HCT116 (cell line): ENCODE data around the gene NEDD4. TPM values are rescaled to one million over a fixed set of nuclear protein-coding genes. Genes with fewer than 3 reads are reported as not detected.

Source experiments
- ATAC-seq: fragments of 200-7000 bp; cut with Tn5 transposase; 2 replicates; pipeline ENCODE4 v1.9.1; 2020; ENCODE audit warnings: mild to moderate bottlenecking, moderate library complexity
- BruUV-seq: library from RNA; stranded (reverse); fragments of 400-500 nt; replicated peaks from 2 replicates; lab custom pipeline; 2021; lab: Mats Ljungman, UMichigan
- CTCF ChIA-PET: fragments of 300-600 bp; sonication (Branson Sonifier 250); formaldehyde crosslinking; loops from one replicate; lab custom pipeline; 2021; ENCODE audit warnings: antibody characterized with exemption; lab: Charles Lee
- POLR2A ChIA-PET: fragments of 300-600, 350-600 bp; sonication (Branson Sonifier 250); formaldehyde crosslinking; loops from one replicate; lab custom pipeline; 2021; ENCODE audit warnings: antibody characterized with exemption; lab: Charles Lee
- RAD21 ChIA-PET, 2 experiments: fragments of 300-600 bp; sonication (Branson Sonifier 250); formaldehyde crosslinking; loops; one replicate each; lab custom pipeline; 2023; ENCODE audit warnings: low total read pairs in 2 of 2; ENCODE audit not compliant: uncharacterized antibody in 2 of 2, unreplicated experiment in 2 of 2, low non-redundant PET in 1 of 2; lab: Charles Lee
- DNase-seq: peaks from one replicate; pipeline ENCODE4 v3.0.0-alpha.2; 2010; ENCODE audit warnings: low read depth, low spot score
- H2AFZ ChIP-seq: fragments of 200-600 bp; shearing (Covaris generic), sonication (generic); 2 replicates; pipeline ENCODE4 v1.6.1; 2017; ENCODE audit warnings: low read depth, mixed run types, mixed read lengths, antibody characterized with exemption, low read length; ENCODE audit not compliant: poor library complexity, severe bottlenecking
- H3K27ac ChIP-seq: 2 replicates; pipeline ENCODE4 v1.5.1; 2012; ENCODE audit warnings: low read depth, low read length
- H3K27me3 ChIP-seq: fragments of 200-600 bp; sonication (generic); 2 replicates; pipeline ENCODE4 v1.6.1; 2016; ENCODE audit warnings: mixed run types, low read length, mixed read lengths; ENCODE audit not compliant: insufficient read depth
- H3K36me3 ChIP-seq, 2 experiments: fragments of 200-500 bp in 1 of 2; fragments of 200-600 bp in 1 of 2; sonication (Bioruptor generic) in 1 of 2; sonication (generic) in 1 of 2; 2 replicates each; pipeline versions ENCODE4 v1.5.1 to v1.6.1; 2014 to 2016; ENCODE audit warnings: low read length in 2 of 2, inconsistent platforms in 1 of 2, mixed read lengths in 1 of 2, mixed run types in 1 of 2; ENCODE audit not compliant: insufficient read depth in 2 of 2, control insufficient read depth in 1 of 2
- H3K4me1 ChIP-seq, 2 experiments: fragments of 200-600 bp in 1 of 2; sonication (generic) in 1 of 2; 2 replicates each; pipeline versions ENCODE4 v1.5.1 to v1.6.1; 2012 to 2017; ENCODE audit warnings: low read length in 2 of 2, inconsistent platforms in 1 of 2, mild to moderate bottlenecking in 1 of 2, mixed read lengths in 1 of 2, mixed run types in 1 of 2, moderate library complexity in 1 of 2; ENCODE audit not compliant: insufficient read depth in 2 of 2, control insufficient read depth in 1 of 2
- H3K4me2 ChIP-seq: fragments of 200-600 bp; sonication (generic); 2 replicates; pipeline ENCODE4 v1.6.1; 2017; ENCODE audit warnings: mixed run types, low read length, mixed read lengths
- H3K4me3 ChIP-seq, 2 experiments: fragments of 200-600 bp in 1 of 2; sonication (generic) in 1 of 2; replicated peaks in 1 of 2; 2 replicates each; pipeline ENCODE4 v1.5.1; 2011 to 2016; ENCODE audit warnings: low read length in 2 of 2, control low read depth in 1 of 2, low read depth in 1 of 2, mild to moderate bottlenecking in 1 of 2, mixed read lengths in 1 of 2, mixed run types in 1 of 2
- H3K79me2 ChIP-seq: fragments of 200-600 bp; sonication (generic); 2 replicates; pipeline ENCODE4 v1.6.1; 2017; ENCODE audit warnings: mild to moderate bottlenecking, mixed run types, low read length, moderate library complexity, mixed read lengths; ENCODE audit not compliant: insufficient read depth
- H3K9ac ChIP-seq: fragments of 200-600 bp; sonication (generic); 2 replicates; pipeline ENCODE4 v1.6.1; 2016; ENCODE audit warnings: low read length, mixed read lengths
- H3K9me2 ChIP-seq: fragments of 200-600 bp; sonication (generic), shearing (Covaris generic); 2 replicates; pipeline ENCODE4 v1.6.1; 2017; ENCODE audit warnings: mixed run types, mild to moderate bottlenecking, moderate library complexity; ENCODE audit not compliant: insufficient read depth
- H3K9me3 ChIP-seq, 2 experiments: fragments of 200-500 bp in 1 of 2; fragments of 200-600 bp in 1 of 2; sonication (Bioruptor generic) in 1 of 2; sonication (generic) in 1 of 2; 2 replicates each; pipeline ENCODE4 v1.6.1; 2014 to 2017; ENCODE audit warnings: low read length in 2 of 2, mixed read lengths in 2 of 2, inconsistent platforms in 1 of 2, low read depth in 1 of 2, mild to moderate bottlenecking in 1 of 2, mixed run types in 1 of 2, moderate library complexity in 1 of 2; ENCODE audit not compliant: control insufficient read depth in 1 of 2, insufficient read depth in 1 of 2
- H4K20me1 ChIP-seq: fragments of 200-600 bp; sonication (generic), shearing (Covaris generic); 2 replicates; pipeline ENCODE4 v1.6.1; 2017; ENCODE audit warnings: mixed run types, mild to moderate bottlenecking, moderate library complexity; ENCODE audit not compliant: insufficient read depth
- JUND ChIP-seq: IDR thresholded peaks from 2 replicates; pipeline ENCODE4 v1.6.1; 2012
- POLR2A ChIP-seq: IDR thresholded peaks from 2 replicates; pipeline ENCODE4 v1.7.0; 2011; ENCODE audit warnings: borderline replicate concordance; ENCODE audit not compliant: insufficient read depth, insufficient read length; ENCODE audit errors: extremely low read depth
- RAD21 ChIP-seq: IDR thresholded peaks from 2 replicates; pipeline ENCODE4 v1.6.1; 2012; ENCODE audit warnings: low read depth, mild to moderate bottlenecking
- intact Hi-C: fragments of 100-400 bp; cut with micrococcal nuclease; formaldehyde crosslinking; loops from 2 replicates; pipeline ENCODE4 v1.10.0; 2022
- total RNA-seq: library from RNA; stranded (reverse); gene quantifications from one replicate; pipeline ENCODE4 v1.2.1, GENCODE V29; 2021; ENCODE audit not compliant: unreplicated experiment
- TF ChIP-seq, protein P1 (sequence below): IDR thresholded peaks from 2 replicates; pipeline ENCODE4 v1.6.1; 2012
- TF ChIP-seq, protein P2 (sequence below), 3 experiments: fragments of 200-600 bp in 1 of 3; sonication (generic) in 1 of 3; IDR thresholded peaks in 2 of 3; conservative IDR thresholded peaks in 1 of 3; 2 replicates each; pipeline ENCODE4 v1.5.1; 2012 to 2017; ENCODE audit warnings: low read depth in 2 of 3, low read length in 2 of 3, antibody characterized with exemption in 1 of 3, borderline replicate concordance in 1 of 3, control low read depth in 1 of 3, mild to moderate bottlenecking in 1 of 3, mixed read lengths in 1 of 3, mixed run types in 1 of 3, moderate library complexity in 1 of 3; ENCODE audit not compliant: insufficient read depth in 1 of 3

NEDD4 gene
- total RNA-seq, 1 experiment from 2014 or later, result 13.7 TPM

DNA sequence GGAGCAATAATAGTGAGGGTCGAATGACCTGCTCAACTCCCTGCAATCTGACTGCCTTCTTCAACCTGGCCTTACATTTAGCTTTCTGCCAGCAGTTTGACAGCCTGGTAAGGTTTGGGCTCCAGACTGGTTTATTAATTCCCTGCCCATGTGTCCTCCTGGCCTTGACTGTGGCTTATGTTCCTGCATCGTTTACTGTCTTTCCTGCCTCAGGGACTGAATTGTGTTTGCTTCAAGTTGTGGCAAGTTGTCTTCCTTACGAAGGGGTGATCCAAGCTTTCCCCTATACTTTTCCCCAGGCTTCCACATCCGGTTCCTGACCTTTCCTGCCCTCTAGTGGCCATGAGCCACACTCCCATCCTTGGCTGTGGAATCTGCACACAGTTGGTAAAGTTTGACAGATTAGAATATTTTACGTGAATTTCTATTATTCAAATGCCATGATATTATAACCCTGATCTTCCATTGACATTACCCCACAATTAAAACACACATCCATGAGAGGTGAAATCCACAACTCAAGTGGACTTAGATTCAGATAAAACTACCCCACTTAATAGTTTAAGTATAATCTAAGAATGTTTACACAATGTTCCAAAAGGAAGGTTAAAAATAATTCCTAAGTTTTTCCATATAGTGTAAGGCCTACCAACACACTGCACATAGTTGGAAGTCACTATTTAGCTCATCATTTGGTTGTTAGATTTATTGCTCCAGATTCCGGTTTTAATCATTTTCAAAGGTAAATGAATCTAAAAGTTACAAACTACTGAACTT is 95.7 kb downstream of the NEDD4 start:
- intact Hi-C loops, result loop anchor here (1.0 to 10.0 kb wide), 2 partner anchors 157 to 249 kb away; no protein-coding TSS in a partner anchor
- no TSS peak for BruUV-seq
- H4K20me1 ChIP-seq, result no peaks in the 10 kb centered on the region
- CTCF ChIA-PET, result interaction anchor here (0.6 to 3.2 kb wide), 14 partner anchors 10 to 249 kb away, joined by 3 to 23 read pairs (median 4); no protein-coding TSS in a partner anchor
- RAD21 ChIA-PET, result interaction anchor here in 1 of 2 experiments (0.9 kb wide), 1 partner anchor 20 kb away, joined by 5 read pairs; no protein-coding TSS in a partner anchor
- TF ChIP-seq JUND, result no peak
- peak; percentile 60 for TF ChIP-seq RAD21
- TF ChIP-seq, protein P1, sequence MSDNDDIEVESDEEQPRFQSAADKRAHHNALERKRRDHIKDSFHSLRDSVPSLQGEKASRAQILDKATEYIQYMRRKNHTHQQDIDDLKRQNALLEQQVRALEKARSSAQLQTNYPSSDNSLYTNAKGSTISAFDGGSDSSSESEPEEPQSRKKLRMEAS, result no peak
- TF ChIP-seq, protein P2, sequence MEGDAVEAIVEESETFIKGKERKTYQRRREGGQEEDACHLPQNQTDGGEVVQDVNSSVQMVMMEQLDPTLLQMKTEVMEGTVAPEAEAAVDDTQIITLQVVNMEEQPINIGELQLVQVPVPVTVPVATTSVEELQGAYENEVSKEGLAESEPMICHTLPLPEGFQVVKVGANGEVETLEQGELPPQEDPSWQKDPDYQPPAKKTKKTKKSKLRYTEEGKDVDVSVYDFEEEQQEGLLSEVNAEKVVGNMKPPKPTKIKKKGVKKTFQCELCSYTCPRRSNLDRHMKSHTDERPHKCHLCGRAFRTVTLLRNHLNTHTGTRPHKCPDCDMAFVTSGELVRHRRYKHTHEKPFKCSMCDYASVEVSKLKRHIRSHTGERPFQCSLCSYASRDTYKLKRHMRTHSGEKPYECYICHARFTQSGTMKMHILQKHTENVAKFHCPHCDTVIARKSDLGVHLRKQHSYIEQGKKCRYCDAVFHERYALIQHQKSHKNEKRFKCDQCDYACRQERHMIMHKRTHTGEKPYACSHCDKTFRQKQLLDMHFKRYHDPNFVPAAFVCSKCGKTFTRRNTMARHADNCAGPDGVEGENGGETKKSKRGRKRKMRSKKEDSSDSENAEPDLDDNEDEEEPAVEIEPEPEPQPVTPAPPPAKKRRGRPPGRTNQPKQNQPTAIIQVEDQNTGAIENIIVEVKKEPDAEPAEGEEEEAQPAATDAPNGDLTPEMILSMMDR (IDR thresholded peaks at IDR 0.05 in 2 of 3, conservative IDR thresholded peaks at IDR 0.05 in 1 of 3; ENCODE audit: borderline replicate concordance in 1 of 3, insufficient read depth in 1 of 3, low read depth in 2 of 3, low read length in 2 of 3), result peak; percentile 55 to 94 (median 93); a peak in 5 of 6 replicates
- TF ChIP-seq POLR2A, result no peak
- TF ChIP-seq, all 23 proteins: peak for 2
- no peaks in the 10 kb centered on the region for H3K9me3 ChIP-seq
- ATAC-seq (peak; percentile 97), DNase-seq (no peak)
- H3K27ac ChIP-seq, result peak overlapping the region; percentile 34
- H3K79me2 ChIP-seq, result no peaks in the 10 kb centered on the region
- H3K9ac ChIP-seq, result no peak overlapping the region
- peak overlapping the region; percentile 26 for H3K4me2 ChIP-seq
- no peak overlapping the region for H2AFZ ChIP-seq
- no peaks in the 10 kb centered on the region for H3K36me3 ChIP-seq
- no peaks in the 10 kb centered on the region for H3K27me3 ChIP-seq
- POLR2A ChIA-PET, result no interaction called here
- peaks cover 8 to 9% of the 10 kb centered on the region in 2 experiments for H3K4me1 ChIP-seq
- no peaks in the 10 kb centered on the region for H3K9me2 ChIP-seq
- no peak overlapping the region for H3K4me3 ChIP-seq
